Left lung (tissue), 10 donors: ENCODE measurements around the gene HOXC4. TPM values are rescaled to one million over a fixed set of nuclear protein-coding genes. Genes with fewer than 3 reads are reported as not detected.
A peak's percentile ranks its signal among the peaks of the same experiment; 100 is the strongest.

Experiments used
- ATAC-seq: fragments of 200-7000 bp; cut with Tn5 transposase; one replicate; pipeline ENCODE4 v1.9.1; 2020; ENCODE audit warnings: moderate library complexity
- DNase-seq, 4 donors: peaks; one replicate each; pipeline ENCODE4 v3.0.0-alpha.2; 2013 to 2020
- H3K27ac ChIP-seq, 2 donors: fragments of 200-600 bp; sonication (generic) in 1 of 2; one replicate each; pipeline versions ENCODE4 v1.5.0 to v1.8.0; 2020 to 2021
- H3K27me3 ChIP-seq, 2 donors: fragments of 200-600 bp; sonication (generic) in 1 of 2; one replicate each; pipeline versions ENCODE4 v1.5.0 to v1.8.0; 2020 to 2021
- H3K36me3 ChIP-seq, 2 donors: fragments of 200-600 bp; sonication (generic) in 1 of 2; one replicate each; pipeline versions ENCODE4 v1.5.0 to v1.8.0; 2020 to 2021
- H3K4me1 ChIP-seq, 2 donors: fragments of 200-600 bp; one replicate each; pipeline ENCODE4 v1.8.0; 2021
- H3K4me3 ChIP-seq, 2 donors: fragments of 200-600 bp; sonication (generic) in 1 of 2; one replicate each; pipeline versions ENCODE4 v1.5.0 to v1.8.0; 2020 to 2021; ENCODE audit warnings: mild to moderate bottlenecking in 1 of 2
- H3K9me3 ChIP-seq, 2 donors: fragments of 200-600 bp; sonication (generic) in 1 of 2; one replicate each; pipeline versions ENCODE4 v1.5.0 to v1.8.0; 2020 to 2021
- intact Hi-C, 2 donors: fragments of 100-400 bp; cut with DNase I; formaldehyde crosslinking; loops; one replicate each; pipeline versions ENCODE4 v1.11.2 to v1.14.2; 2022
- polyA plus RNA-seq, 6 donors: library from polyadenylated mRNA; unstranded; fragments of 120-200 nt; gene quantifications; one replicate each; pipeline ENCODE4 v1.2.1, GENCODE V29; 2013; ENCODE audit not compliant: insufficient read length in 6 of 6
- total RNA-seq, 2 donors: library from RNA; stranded (reverse); fragmentation: NEBNext Ultra II Directional; extraction: Animal tissue kit (Norgen Biotek cat#: 25700); gene quantifications; one replicate each; pipeline ENCODE4 v1.2.1, GENCODE V29; 2021
- TF ChIP-seq, protein P1 (sequence below), 2 donors: fragments of 200-600 bp; sonication (generic) in 1 of 2; IDR thresholded peaks; one replicate each; pipeline versions ENCODE4 v1.5.0 to v1.8.0; 2021; ENCODE audit warnings: antibody characterized with exemption in 2 of 2
- donor health status: DM: no; HTN: yes; CAD: no.
- donor health status: DM: no; HTN: no; CAD: no.

HOXC4 gene
- total and polyA plus RNA-seq, 8 donors, result 0.68 to 5.2 (median 4.2) TPM

- intact Hi-C loops, result no loop called here
- H3K27me3 ChIP-seq, result peaks cover 89 to 100% of the 10 kb centered on the region in 2 donors
- TF ChIP-seq, protein P1, sequence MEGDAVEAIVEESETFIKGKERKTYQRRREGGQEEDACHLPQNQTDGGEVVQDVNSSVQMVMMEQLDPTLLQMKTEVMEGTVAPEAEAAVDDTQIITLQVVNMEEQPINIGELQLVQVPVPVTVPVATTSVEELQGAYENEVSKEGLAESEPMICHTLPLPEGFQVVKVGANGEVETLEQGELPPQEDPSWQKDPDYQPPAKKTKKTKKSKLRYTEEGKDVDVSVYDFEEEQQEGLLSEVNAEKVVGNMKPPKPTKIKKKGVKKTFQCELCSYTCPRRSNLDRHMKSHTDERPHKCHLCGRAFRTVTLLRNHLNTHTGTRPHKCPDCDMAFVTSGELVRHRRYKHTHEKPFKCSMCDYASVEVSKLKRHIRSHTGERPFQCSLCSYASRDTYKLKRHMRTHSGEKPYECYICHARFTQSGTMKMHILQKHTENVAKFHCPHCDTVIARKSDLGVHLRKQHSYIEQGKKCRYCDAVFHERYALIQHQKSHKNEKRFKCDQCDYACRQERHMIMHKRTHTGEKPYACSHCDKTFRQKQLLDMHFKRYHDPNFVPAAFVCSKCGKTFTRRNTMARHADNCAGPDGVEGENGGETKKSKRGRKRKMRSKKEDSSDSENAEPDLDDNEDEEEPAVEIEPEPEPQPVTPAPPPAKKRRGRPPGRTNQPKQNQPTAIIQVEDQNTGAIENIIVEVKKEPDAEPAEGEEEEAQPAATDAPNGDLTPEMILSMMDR (IDR thresholded peaks at IDR 0.05), result no peak
- no peak overlapping the region for H3K27ac ChIP-seq
- no peak for ATAC-seq
- DNase-seq, result peak in 1 of 4 donors; percentile 56
- H3K36me3 ChIP-seq, result no peaks in the 10 kb centered on the region
- no peaks in the 10 kb centered on the region for H3K9me3 ChIP-seq
- H3K4me1 ChIP-seq, result peaks cover 0 to 22% of the 10 kb centered on the region in 2 donors
- no peak overlapping the region for H3K4me3 ChIP-seq
Observed at GRCh38 chr12:54016478-54016964, 37.1 kb upstream of the HOXC4 start.

DNA sequence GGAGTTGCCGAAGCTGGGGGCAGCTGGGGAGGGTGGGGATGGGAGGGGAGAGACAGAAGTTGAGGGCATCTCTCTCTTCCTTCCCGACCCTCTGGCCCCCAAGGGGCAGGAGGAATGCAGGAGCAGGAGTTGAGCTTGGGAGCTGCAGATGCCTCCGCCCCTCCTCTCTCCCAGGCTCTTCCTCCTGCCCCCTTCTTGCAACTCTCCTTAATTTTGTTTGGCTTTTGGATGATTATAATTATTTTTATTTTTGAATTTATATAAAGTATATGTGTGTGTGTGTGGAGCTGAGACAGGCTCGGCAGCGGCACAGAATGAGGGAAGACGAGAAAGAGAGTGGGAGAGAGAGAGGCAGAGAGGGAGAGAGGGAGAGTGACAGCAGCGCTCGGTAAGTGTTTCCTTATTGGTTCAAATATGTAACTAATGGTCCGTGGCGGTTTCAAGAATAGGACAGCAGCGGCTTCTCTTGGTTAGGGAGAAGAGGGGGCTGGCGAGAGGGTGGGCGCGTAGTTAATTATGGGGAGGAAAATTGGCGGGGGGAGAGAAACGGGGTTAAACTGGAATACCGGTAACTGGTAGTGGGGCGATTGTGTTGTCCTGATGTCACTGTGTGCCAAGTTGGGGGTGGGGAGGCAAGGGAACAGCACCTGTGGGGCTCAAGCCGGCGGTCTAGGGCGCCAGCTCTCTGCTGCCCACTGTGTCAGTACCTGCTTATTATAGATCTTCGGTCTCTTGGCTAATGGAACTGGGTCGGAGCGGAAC, 36.4 kb upstream of the HOXC4 start:
- DNase-seq, result peak in 1 of 4 donors; percentile 15
- H3K27me3 ChIP-seq, result peaks cover 89 to 100% of the 10 kb centered on the region in 2 donors
- no peak overlapping the region for H3K27ac ChIP-seq
- no peaks in the 10 kb centered on the region for H3K36me3 ChIP-seq
- no peaks in the 10 kb centered on the region for H3K9me3 ChIP-seq
- ATAC-seq, result peak; percentile 14
- TF ChIP-seq, protein P1 (IDR thresholded peaks at IDR 0.05), result no peak
- intact Hi-C loops, result no loop called here
- peak overlapping the region; percentile 25 to 28 for H3K4me3 ChIP-seq
- H3K4me1 ChIP-seq, result peaks cover 0 to 22% of the 10 kb centered on the region in 2 donors

DNA sequence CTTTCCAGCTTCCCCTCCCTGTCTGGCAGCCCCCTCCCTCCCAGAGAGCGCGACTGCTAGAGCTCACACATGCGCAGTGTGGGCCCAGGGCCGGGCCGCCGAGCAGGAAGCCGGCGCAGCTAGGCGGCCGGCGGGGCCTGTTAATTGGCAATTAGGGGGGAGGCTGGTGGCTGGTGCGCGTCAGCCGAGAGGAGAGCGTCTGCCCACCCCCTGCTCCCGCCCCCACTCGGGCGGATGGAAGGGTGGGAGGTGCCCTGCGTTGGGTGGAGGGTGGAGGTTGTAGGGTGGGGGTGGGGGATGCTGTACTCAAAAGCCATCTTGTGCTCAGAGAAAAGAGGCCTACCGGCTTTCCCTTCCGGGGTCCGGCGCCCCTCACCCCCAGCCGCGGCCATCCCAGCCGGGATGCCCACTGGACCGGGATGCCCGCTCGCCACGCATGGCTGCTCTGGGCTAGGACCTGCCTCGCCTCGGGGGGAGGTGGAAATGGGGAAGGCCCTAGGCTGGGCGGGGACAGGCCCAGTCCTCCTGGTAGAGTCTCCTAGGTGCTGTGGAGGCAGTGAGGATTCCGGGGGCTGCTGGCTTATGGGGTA, 35.7 kb upstream of the HOXC4 start:
- DNase-seq (peak in 3 of 4 donors; percentile 72 to 88 (median 76)), ATAC-seq (peak; percentile 86)
- H3K9me3 ChIP-seq, result no peaks in the 10 kb centered on the region
- peaks cover 0 to 22% of the 10 kb centered on the region in 2 donors for H3K4me1 ChIP-seq
- intact Hi-C loops, result no loop called here
- peak overlapping the region; percentile 25 to 28 for H3K4me3 ChIP-seq
- H3K36me3 ChIP-seq, result no peaks in the 10 kb centered on the region
- TF ChIP-seq, protein P1 (IDR thresholded peaks at IDR 0.05), result no peak
- H3K27me3 ChIP-seq, result peaks cover 88 to 100% of the 10 kb centered on the region in 2 donors
- H3K27ac ChIP-seq, result no peak overlapping the region

DNA sequence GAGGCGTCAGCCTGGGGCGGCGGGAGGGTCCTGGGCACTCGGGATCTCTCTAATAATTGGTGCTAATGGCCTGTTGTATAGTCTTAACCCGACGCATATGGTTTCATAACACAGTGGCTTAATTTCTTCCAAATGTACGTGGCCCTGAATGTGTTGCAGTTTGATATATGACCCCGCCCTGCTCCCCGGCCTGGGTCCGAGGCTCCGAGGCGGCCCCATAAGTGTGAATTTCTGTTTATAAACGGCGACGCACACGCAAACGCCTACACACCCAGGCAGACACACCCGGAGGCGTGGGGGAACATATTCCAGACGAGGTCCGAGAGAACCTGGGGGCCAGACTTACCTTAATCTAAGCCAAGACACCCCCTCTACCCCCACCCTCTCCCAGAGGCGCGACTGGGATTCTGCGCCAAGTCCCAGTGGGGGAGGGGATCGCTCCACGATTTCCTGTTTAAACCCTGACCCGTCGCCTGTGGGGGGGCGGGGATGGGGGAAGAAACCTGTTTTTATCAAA, 35.1 kb upstream of the HOXC4 start:
- intact Hi-C loops, result no loop called here
- no peaks in the 10 kb centered on the region for H3K36me3 ChIP-seq
- H3K4me3 ChIP-seq, result peak overlapping the region; percentile 25 to 28
- peaks cover 0 to 22% of the 10 kb centered on the region in 2 donors for H3K4me1 ChIP-seq
- no peak overlapping the region for H3K27ac ChIP-seq
- DNase-seq (peak in 1 of 4 donors; percentile 21), ATAC-seq (no peak)
- no peaks in the 10 kb centered on the region for H3K9me3 ChIP-seq
- peaks cover 88 to 100% of the 10 kb centered on the region in 2 donors for H3K27me3 ChIP-seq
- TF ChIP-seq, protein P1 (IDR thresholded peaks at IDR 0.05), result no peak
